Lower leg skin (tissue), 3 donors: ENCODE results near the gene C4BPA.

Experiments used
- POLR2A ChIP-seq, 2 donors: fragments of 450-650 bp; IDR thresholded peaks; one replicate each; pipeline ENCODE4 v1.6.1; 2016 to 2017; ENCODE audit warnings: antibody characterized with exemption in 2 of 2, mild to moderate bottlenecking in 1 of 2, moderate library complexity in 1 of 2
- TF ChIP-seq, protein P1 (sequence below), 3 donors: fragments of 450-650 bp; IDR thresholded peaks; one replicate each; pipeline ENCODE4 v1.5.1; 2016; ENCODE audit warnings: antibody characterized with exemption in 3 of 3, mild to moderate bottlenecking in 3 of 3, moderate library complexity in 2 of 3

DNA sequence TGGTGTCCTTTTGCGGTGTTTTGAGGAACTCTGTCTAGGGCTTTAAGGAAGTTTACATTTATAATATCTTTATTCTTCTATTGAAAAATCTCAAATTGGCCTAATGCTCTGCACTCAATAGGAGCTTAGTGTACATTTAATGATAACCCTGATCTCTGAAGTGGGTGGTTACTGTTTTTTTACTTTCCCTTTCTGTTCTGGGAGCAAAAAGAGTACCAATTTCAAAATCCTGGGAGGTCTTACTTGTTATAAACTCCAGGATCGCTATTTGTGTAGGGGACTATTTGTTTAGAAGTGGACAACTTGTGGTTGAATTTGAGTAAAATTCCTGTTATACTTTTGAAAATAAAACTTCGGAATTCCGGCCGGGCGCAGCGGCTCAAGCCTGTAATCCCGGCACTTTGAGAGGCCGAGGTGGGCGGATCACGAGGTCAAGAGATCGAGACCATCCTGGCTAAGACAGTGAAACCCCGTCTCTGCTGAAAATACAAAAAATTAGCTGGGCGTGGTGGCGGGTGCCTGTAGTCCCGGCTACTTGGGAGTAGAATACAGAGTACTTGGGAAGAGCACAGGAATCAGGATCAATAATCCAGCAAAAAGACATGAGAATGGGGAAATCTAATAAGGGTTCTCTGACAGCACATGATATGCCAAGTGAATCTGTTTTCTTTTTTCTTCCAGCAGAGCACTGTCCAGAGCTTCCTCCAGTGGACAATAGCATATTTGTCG lies 14.2 kb upstream of the C4BPA start:
- TF ChIP-seq, protein P1, sequence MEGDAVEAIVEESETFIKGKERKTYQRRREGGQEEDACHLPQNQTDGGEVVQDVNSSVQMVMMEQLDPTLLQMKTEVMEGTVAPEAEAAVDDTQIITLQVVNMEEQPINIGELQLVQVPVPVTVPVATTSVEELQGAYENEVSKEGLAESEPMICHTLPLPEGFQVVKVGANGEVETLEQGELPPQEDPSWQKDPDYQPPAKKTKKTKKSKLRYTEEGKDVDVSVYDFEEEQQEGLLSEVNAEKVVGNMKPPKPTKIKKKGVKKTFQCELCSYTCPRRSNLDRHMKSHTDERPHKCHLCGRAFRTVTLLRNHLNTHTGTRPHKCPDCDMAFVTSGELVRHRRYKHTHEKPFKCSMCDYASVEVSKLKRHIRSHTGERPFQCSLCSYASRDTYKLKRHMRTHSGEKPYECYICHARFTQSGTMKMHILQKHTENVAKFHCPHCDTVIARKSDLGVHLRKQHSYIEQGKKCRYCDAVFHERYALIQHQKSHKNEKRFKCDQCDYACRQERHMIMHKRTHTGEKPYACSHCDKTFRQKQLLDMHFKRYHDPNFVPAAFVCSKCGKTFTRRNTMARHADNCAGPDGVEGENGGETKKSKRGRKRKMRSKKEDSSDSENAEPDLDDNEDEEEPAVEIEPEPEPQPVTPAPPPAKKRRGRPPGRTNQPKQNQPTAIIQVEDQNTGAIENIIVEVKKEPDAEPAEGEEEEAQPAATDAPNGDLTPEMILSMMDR (IDR thresholded peaks at IDR 0.05) = no peak
- TF ChIP-seq POLR2A (IDR thresholded peaks at IDR 0.05) = no peak
